Liver (tissue), 9 donors: ENCODE results near the gene RORC. TPM values are rescaled to one million over a fixed set of nuclear protein-coding genes. Genes with fewer than 3 reads are reported as not detected.

ENCODE experiments used
- DNase-seq: peaks from one replicate; pipeline ENCODE4 v3.0.0-alpha.2; 2017; ENCODE audit warnings: low spot score
- H3K27ac ChIP-seq, 2 donors: one replicate each; pipeline ENCODE4 v1.7.0; 2013; ENCODE audit warnings: inconsistent platforms in 2 of 2, low read length in 2 of 2, control low read depth in 1 of 2, low read depth in 1 of 2, mild to moderate bottlenecking in 1 of 2
- H3K27me3 ChIP-seq, 4 donors: one replicate each; pipeline versions ENCODE4 v1.6.1 to v1.7.0; 2013; ENCODE audit warnings: low read length in 3 of 4, inconsistent platforms in 1 of 4, mild to moderate bottlenecking in 1 of 4, moderate library complexity in 1 of 4; ENCODE audit not compliant: control insufficient read depth in 4 of 4, insufficient read depth in 4 of 4
- H3K36me3 ChIP-seq, 4 donors: one replicate each; pipeline versions ENCODE4 v1.6.1 to v1.7.0; 2013; ENCODE audit warnings: low read length in 3 of 4, mild to moderate bottlenecking in 3 of 4, low read depth in 1 of 4, moderate library complexity in 1 of 4; ENCODE audit not compliant: control insufficient read depth in 4 of 4, insufficient read depth in 3 of 4
- H3K4me1 ChIP-seq, 4 donors: one replicate each; pipeline versions ENCODE4 v1.6.1 to v1.7.0; 2013; ENCODE audit warnings: low read length in 3 of 4, mild to moderate bottlenecking in 3 of 4, moderate library complexity in 1 of 4; ENCODE audit not compliant: control insufficient read depth in 4 of 4, insufficient read depth in 4 of 4
- H3K4me3 ChIP-seq, 3 donors: one replicate each; pipeline versions ENCODE4 v1.6.1 to v1.7.0; 2013; ENCODE audit warnings: low read length in 3 of 3, control low read depth in 1 of 3, low read depth in 1 of 3, mild to moderate bottlenecking in 1 of 3
- H3K9ac ChIP-seq, 2 donors: one replicate each; pipeline ENCODE4 v1.7.0; 2013; ENCODE audit warnings: low read length in 2 of 2, mild to moderate bottlenecking in 2 of 2, moderate library complexity in 2 of 2, control low read depth in 1 of 2, low read depth in 1 of 2
- H3K9me3 ChIP-seq, 4 donors: one replicate each; pipeline versions ENCODE4 v1.6.1 to v1.7.0; 2013; ENCODE audit warnings: low read length in 3 of 4; ENCODE audit not compliant: control insufficient read depth in 4 of 4
- ATF3 ChIP-seq: IDR thresholded peaks from 2 replicates; pipeline ENCODE4 v1.6.1; 2016; ENCODE audit warnings: antibody characterized with exemption
- CTCF ChIP-seq: fragments of 150-350 bp; IDR thresholded peaks from 2 replicates; pipeline ENCODE4 v1.5.1; 2017; ENCODE audit warnings: improper control_type of control experiment, low read depth, low read length; ENCODE audit not compliant: missing input control
- EGR1 ChIP-seq, 2 donors: IDR thresholded peaks; 2 replicates each; pipeline ENCODE4 v1.6.1; 2016 to 2018; ENCODE audit warnings: antibody characterized with exemption in 2 of 2, low read depth in 2 of 2
- FOXA1 ChIP-seq: IDR thresholded peaks from 2 replicates; pipeline ENCODE4 v1.6.1; 2016; ENCODE audit warnings: antibody characterized with exemption
- FOXA2 ChIP-seq: IDR thresholded peaks from 2 replicates; pipeline ENCODE4 v1.6.1; 2016; ENCODE audit warnings: antibody characterized with exemption
- GABPA ChIP-seq, 2 donors: IDR thresholded peaks in 1 of 2; conservative IDR thresholded peaks in 1 of 2; 2 replicates each; pipeline ENCODE4 v1.6.1; 2016; ENCODE audit warnings: antibody characterized with exemption in 2 of 2, mild to moderate bottlenecking in 1 of 2, moderate library complexity in 1 of 2
- HNF4A ChIP-seq, 2 donors: conservative IDR thresholded peaks; 2 replicates each; pipeline ENCODE4 v1.6.1; 2016; ENCODE audit warnings: antibody characterized with exemption in 2 of 2, mild to moderate bottlenecking in 2 of 2
- HNF4G ChIP-seq: IDR thresholded peaks from 2 replicates; pipeline ENCODE4 v1.6.1; 2016; ENCODE audit warnings: antibody characterized with exemption
- JUND ChIP-seq, 2 donors: IDR thresholded peaks; 2 replicates each; pipeline ENCODE4 v1.6.1; 2016; ENCODE audit warnings: antibody characterized with exemption in 2 of 2
- MAX ChIP-seq: IDR thresholded peaks from 2 replicates; pipeline ENCODE4 v1.6.1; 2016; ENCODE audit warnings: antibody characterized with exemption
- NR2F2 ChIP-seq: IDR thresholded peaks from 2 replicates; pipeline ENCODE4 v1.6.1; 2016; ENCODE audit warnings: antibody characterized with exemption
- RAD21 ChIP-seq, 2 donors: IDR thresholded peaks; 2 replicates each; pipeline ENCODE4 v1.6.1; 2016; ENCODE audit warnings: antibody characterized with exemption in 2 of 2, mild to moderate bottlenecking in 2 of 2
- RXRA ChIP-seq, 2 donors: IDR thresholded peaks; 2 replicates each; pipeline ENCODE4 v1.6.1; 2017 to 2018; ENCODE audit warnings: antibody characterized with exemption in 2 of 2, mild to moderate bottlenecking in 1 of 2
- SP1 ChIP-seq: IDR thresholded peaks from 2 replicates; pipeline ENCODE4 v1.6.1; 2018; ENCODE audit warnings: antibody characterized with exemption, mild to moderate bottlenecking
- TAF1 ChIP-seq: conservative IDR thresholded peaks from 2 replicates; pipeline ENCODE4 v1.6.1; 2016; ENCODE audit warnings: antibody characterized with exemption, mild to moderate bottlenecking
- ZBTB33 ChIP-seq: IDR thresholded peaks from 2 replicates; pipeline ENCODE4 v1.6.1; 2016; ENCODE audit warnings: antibody characterized with exemption
- WGBS: extraction: QIAGEN DNeasy Blood & Tissue Kit; methylation state at CpG from one replicate; pipeline ENCODE4 v1.1.7; 2013; 5-methylcytosine and 5-hydroxymethylcytosine counted together
- polyA plus RNA-seq, 2 donors: library from polyadenylated mRNA; stranded (reverse) in 1 of 2; unstranded in 1 of 2; fragments of 200-250 nt in 1 of 2; fragments of >200 nt in 1 of 2; fragmentation: Nextera tagmentation in 1 of 2; extraction: Ambion mirVana in 1 of 2; gene quantifications; one replicate each; pipeline versions ENCODE4 v1.2.1 to v1.2.3, GENCODE V29; 2013 to 2015
- total RNA-seq, 2 donors: library from RNA; depleted of rRNA; stranded (reverse); fragments of >200 nt; gene quantifications; one replicate each; pipeline ENCODE4 v1.2.3, GENCODE V29; 2014
- donor health status: healthy.
- donor health status: healthy.
- donor health status: healthy.
- donor health status: healthy.
- donor health status: healthy.

The RORC gene
- total and polyA plus RNA-seq, 4 donors: 2.9 to 59.2 (median 13.0) TPM

GRCh38 chr1:151809985-151810556 lies 21.5 kb downstream of the RORC start:
- Histone ChIP-seq H3K36me3 (peaks cover 1 to 69% (median 51%) of the 10 kb centered on the region in 4 donors), H3K4me3 (no peak overlapping the region), H3K4me1 (peaks cover 0 to 7% (median 2%) of the 10 kb centered on the region in 4 donors), H3K27ac (no peak overlapping the region), H3K9me3 (no peaks in the 10 kb centered on the region), H3K9ac (no peak overlapping the region), H3K27me3 (no peaks in the 10 kb centered on the region)
- no peak for TF ChIP-seq HNF4G
- TF ChIP-seq JUND (IDR thresholded peaks at IDR 0.05): no peak
- TF ChIP-seq NR2F2: no peak
- WGBS: 99% methylated on average over 1 of the region's 1 CpG
- DNase-seq: no peak

GRCh38 chr1:151809290-151809984 lies 22.2 kb downstream of the RORC start:
- H3K36me3 ChIP-seq: peaks cover 1 to 63% (median 47%) of the 10 kb centered on the region in 4 donors

GRCh38 chr1:151807766-151808165 lies 23.8 kb downstream of the RORC start:
- TF ChIP-seq HNF4A (conservative IDR thresholded peaks at IDR 0.05): no peak
- TF ChIP-seq CTCF: no peak
- TF ChIP-seq RAD21 (IDR thresholded peaks at IDR 0.05): no peak
- no peak for TF ChIP-seq RXRA (IDR thresholded peaks at IDR 0.05)
- no peak for TF ChIP-seq HNF4G
- TF ChIP-seq FOXA2: no peak
- TF ChIP-seq NR2F2: no peak
- no peak for TF ChIP-seq SP1
- TF ChIP-seq EGR1 (IDR thresholded peaks at IDR 0.05; ENCODE audit: low read depth in 2 of 2): no peak
- no peak for TF ChIP-seq JUND (IDR thresholded peaks at IDR 0.05)
- no peak for TF ChIP-seq TAF1
- TF ChIP-seq MAX: no peak
- TF ChIP-seq ATF3: no peak
- TF ChIP-seq ZBTB33: no peak
- TF ChIP-seq GABPA (IDR thresholded peaks at IDR 0.05 in 1 of 2, conservative IDR thresholded peaks at IDR 0.05 in 1 of 2): no peak
- Histone ChIP-seq H3K36me3 (peaks cover 1 to 46% (median 36%) of the 10 kb centered on the region in 4 donors), H3K9me3 (no peaks in the 10 kb centered on the region), H3K4me1 (peaks cover 0 to 4% (median under 1%) of the 10 kb centered on the region in 4 donors), H3K4me3 (no peak overlapping the region), H3K27ac (no peak overlapping the region), H3K27me3 (no peaks in the 10 kb centered on the region), H3K9ac (no peak overlapping the region)
- WGBS: 68% methylated on average over 1 of the region's 1 CpG
- no peak for DNase-seq

More at GRCh38 chr1:151809290-151809984, 22.2 kb downstream of the RORC start:
- no peaks in the 10 kb centered on the region for H3K9me3 ChIP-seq
- no peak overlapping the region for H3K9ac ChIP-seq
- H3K27me3 ChIP-seq: no peaks in the 10 kb centered on the region
- TF ChIP-seq FOXA1: no peak
- TF ChIP-seq GABPA (IDR thresholded peaks at IDR 0.05 in 1 of 2, conservative IDR thresholded peaks at IDR 0.05 in 1 of 2): no peak
- TF ChIP-seq SP1: no peak
- no peak for DNase-seq
- H3K27ac ChIP-seq: no peak overlapping the region
- 64% methylated on average over 8 of the region's 8 CpGs for WGBS
- H3K4me3 ChIP-seq: no peak overlapping the region
- peaks cover 0 to 7% (median 2%) of the 10 kb centered on the region in 4 donors for H3K4me1 ChIP-seq
